Neural cell (in vitro differentiated cells): ENCODE data around the gene PRELP. TPM values are rescaled to one million over a fixed set of nuclear protein-coding genes. Genes with fewer than 3 reads are reported as not detected.

Source experiments
- H2AFZ ChIP-seq: fragments of 200-600, 300-800 bp; sonication (generic), shearing (Covaris generic); 2 replicates; pipeline ENCODE4 v1.6.0; 2014; ENCODE audit warnings: low read depth, mild to moderate bottlenecking, antibody characterized with exemption, low read length, moderate library complexity
- H3F3A ChIP-seq: fragments of 200-600 bp; shearing (Covaris generic); 2 replicates; pipeline ENCODE4 v1.6.1; 2016; ENCODE audit warnings: mild to moderate bottlenecking, moderate library complexity, mixed read lengths, antibody characterized with exemption, low read length; ENCODE audit not compliant: insufficient read depth, poor library complexity, severe bottlenecking
- H3K27ac ChIP-seq: fragments of 200-600, 300-800 bp; sonication (generic), shearing (Covaris generic); 2 replicates; pipeline ENCODE4 v1.5.1; 2014; ENCODE audit warnings: mild to moderate bottlenecking, low read length, moderate library complexity
- H3K27me3 ChIP-seq: fragments of 300-800, 200-600 bp; sonication (generic), shearing (Covaris generic); 2 replicates; pipeline ENCODE4 v1.6.0; 2014; ENCODE audit warnings: mild to moderate bottlenecking, low read depth, low read length, moderate library complexity; ENCODE audit not compliant: insufficient read depth
- H3K36me3 ChIP-seq: fragments of 300-800, 200-600 bp; sonication (generic), shearing (Covaris generic); 2 replicates; pipeline ENCODE4 v1.5.1; 2014; ENCODE audit warnings: mild to moderate bottlenecking, antibody characterized with exemption, low read length, moderate library complexity; ENCODE audit not compliant: insufficient read depth
- H3K4me2 ChIP-seq: fragments of 300-800, 200-600 bp; sonication (generic), shearing (Covaris generic); 2 replicates; pipeline ENCODE4 v1.6.0; 2014; ENCODE audit warnings: mild to moderate bottlenecking, low read length
- H3K4me3 ChIP-seq: fragments of 300-800, 200-600 bp; sonication (generic), shearing (Covaris generic); 2 replicates; pipeline ENCODE4 v1.5.1; 2014; ENCODE audit warnings: mild to moderate bottlenecking, low read length, moderate library complexity
- H3K79me2 ChIP-seq: fragments of 200-600 bp; shearing (Covaris generic); replicated peaks from 2 replicates; pipeline ENCODE4 v1.6.0; 2014; ENCODE audit warnings: mild to moderate bottlenecking, low read length, moderate library complexity; ENCODE audit not compliant: insufficient read depth
- H3K9ac ChIP-seq: fragments of 300-800, 200-600 bp; sonication (generic), shearing (Covaris generic); 2 replicates; pipeline ENCODE4 v1.6.1; 2016; ENCODE audit warnings: mild to moderate bottlenecking, low read length, mixed read lengths
- H3K9me2 ChIP-seq: fragments of 200-600 bp; shearing (Covaris generic); 2 replicates; pipeline ENCODE4 v1.6.1; 2016; ENCODE audit warnings: mild to moderate bottlenecking, low read length, mixed read lengths; ENCODE audit not compliant: insufficient read depth
- H3K9me3 ChIP-seq: fragments of 200-600, 300-800 bp; sonication (generic), shearing (Covaris generic); 2 replicates; pipeline ENCODE4 v1.6.1; 2016; ENCODE audit warnings: mild to moderate bottlenecking, mixed run types, low read length, moderate library complexity, mixed read lengths
- H4K20me1 ChIP-seq: fragments of 200-600 bp; shearing (Covaris generic); 2 replicates; pipeline ENCODE4 v1.6.1; 2016; ENCODE audit warnings: mild to moderate bottlenecking, mixed run types; ENCODE audit not compliant: insufficient read depth
- CTCF ChIP-seq: fragments of 450-650 bp; IDR thresholded peaks from 2 replicates; pipeline ENCODE4 v1.5.1; 2014; ENCODE audit warnings: antibody characterized with exemption, mild to moderate bottlenecking, moderate library complexity; ENCODE audit not compliant: poor library complexity, severe bottlenecking
- EP300 ChIP-seq: fragments of 450-650 bp; conservative IDR thresholded peaks from 2 replicates; pipeline ENCODE4 v1.6.1; 2014; ENCODE audit warnings: antibody characterized with exemption, mild to moderate bottlenecking, moderate library complexity; ENCODE audit not compliant: poor library complexity, severe bottlenecking
- EZH2 ChIP-seq: fragments of 200-600, 300-800 bp; shearing (Covaris generic), sonication (generic); IDR thresholded peaks from 2 replicates; pipeline ENCODE4 v1.6.1; 2014; ENCODE audit warnings: antibody characterized with exemption, low read length, borderline replicate concordance, mild to moderate bottlenecking; ENCODE audit not compliant: insufficient read depth, poor library complexity, severe bottlenecking
- MXI1 ChIP-seq: fragments of 450-650 bp; conservative IDR thresholded peaks from 2 replicates; pipeline ENCODE4 v1.6.1; 2014; ENCODE audit warnings: antibody characterized with exemption, mild to moderate bottlenecking; ENCODE audit not compliant: poor library complexity, severe bottlenecking
- POLR2AphosphoS5 ChIP-seq: IDR thresholded peaks from 2 replicates; pipeline ENCODE4 v1.6.1; 2012
- RAD21 ChIP-seq: fragments of 450-650 bp; conservative IDR thresholded peaks from 2 replicates; pipeline ENCODE4 v1.6.1; 2014; ENCODE audit warnings: antibody characterized with exemption, mild to moderate bottlenecking, moderate library complexity
- SMC3 ChIP-seq: fragments of 450-650 bp; conservative IDR thresholded peaks from 2 replicates; pipeline ENCODE4 v1.6.1; 2014; ENCODE audit warnings: antibody characterized with exemption, mild to moderate bottlenecking, moderate library complexity; ENCODE audit not compliant: poor library complexity
- TAF1 ChIP-seq: IDR thresholded peaks from 2 replicates; pipeline ENCODE4 v1.6.1; 2012; ENCODE audit warnings: low read depth
- polyA plus RNA-seq: library from polyadenylated mRNA; depleted of rRNA; stranded (reverse); fragments of >200 nt; gene quantifications from 2 replicates; pipeline ENCODE4 v1.2.3, GENCODE V29; 2014
- TF ChIP-seq, protein P1 (sequence below): IDR thresholded peaks from 2 replicates; pipeline ENCODE4 v1.6.1; 2012; ENCODE audit warnings: borderline replicate concordance

The PRELP gene
- polyA plus RNA-seq, 1 donor from 2014 or later, result not detected

- no peak overlapping the region for H2AFZ ChIP-seq
- no peak overlapping the region for H3K9ac ChIP-seq
- no peaks in the 10 kb centered on the region for H3K27me3 ChIP-seq
- H3K4me3 ChIP-seq, result no peak overlapping the region
- no peaks in the 10 kb centered on the region for H3K9me2 ChIP-seq
- TF ChIP-seq POLR2AphosphoS5, result no peak
- TF ChIP-seq, protein P1, sequence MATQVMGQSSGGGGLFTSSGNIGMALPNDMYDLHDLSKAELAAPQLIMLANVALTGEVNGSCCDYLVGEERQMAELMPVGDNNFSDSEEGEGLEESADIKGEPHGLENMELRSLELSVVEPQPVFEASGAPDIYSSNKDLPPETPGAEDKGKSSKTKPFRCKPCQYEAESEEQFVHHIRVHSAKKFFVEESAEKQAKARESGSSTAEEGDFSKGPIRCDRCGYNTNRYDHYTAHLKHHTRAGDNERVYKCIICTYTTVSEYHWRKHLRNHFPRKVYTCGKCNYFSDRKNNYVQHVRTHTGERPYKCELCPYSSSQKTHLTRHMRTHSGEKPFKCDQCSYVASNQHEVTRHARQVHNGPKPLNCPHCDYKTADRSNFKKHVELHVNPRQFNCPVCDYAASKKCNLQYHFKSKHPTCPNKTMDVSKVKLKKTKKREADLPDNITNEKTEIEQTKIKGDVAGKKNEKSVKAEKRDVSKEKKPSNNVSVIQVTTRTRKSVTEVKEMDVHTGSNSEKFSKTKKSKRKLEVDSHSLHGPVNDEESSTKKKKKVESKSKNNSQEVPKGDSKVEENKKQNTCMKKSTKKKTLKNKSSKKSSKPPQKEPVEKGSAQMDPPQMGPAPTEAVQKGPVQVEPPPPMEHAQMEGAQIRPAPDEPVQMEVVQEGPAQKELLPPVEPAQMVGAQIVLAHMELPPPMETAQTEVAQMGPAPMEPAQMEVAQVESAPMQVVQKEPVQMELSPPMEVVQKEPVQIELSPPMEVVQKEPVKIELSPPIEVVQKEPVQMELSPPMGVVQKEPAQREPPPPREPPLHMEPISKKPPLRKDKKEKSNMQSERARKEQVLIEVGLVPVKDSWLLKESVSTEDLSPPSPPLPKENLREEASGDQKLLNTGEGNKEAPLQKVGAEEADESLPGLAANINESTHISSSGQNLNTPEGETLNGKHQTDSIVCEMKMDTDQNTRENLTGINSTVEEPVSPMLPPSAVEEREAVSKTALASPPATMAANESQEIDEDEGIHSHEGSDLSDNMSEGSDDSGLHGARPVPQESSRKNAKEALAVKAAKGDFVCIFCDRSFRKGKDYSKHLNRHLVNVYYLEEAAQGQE, result no peak
- no peak for TF ChIP-seq EP300
- TF ChIP-seq EZH2, result no peak
- TF ChIP-seq SMC3, result no peak
- TF ChIP-seq RAD21, result no peak
- TF ChIP-seq CTCF, result no peak
- no peak for TF ChIP-seq MXI1
- TF ChIP-seq TAF1, result no peak
- H3K27ac ChIP-seq, result no peak overlapping the region
- no peaks in the 10 kb centered on the region for H3K36me3 ChIP-seq
- H3K79me2 ChIP-seq, result no peaks in the 10 kb centered on the region
- H3F3A ChIP-seq, result no peaks in the 10 kb centered on the region
- no peaks in the 10 kb centered on the region for H4K20me1 ChIP-seq
- H3K4me2 ChIP-seq, result no peak overlapping the region
- H3K9me3 ChIP-seq, result no peaks in the 10 kb centered on the region
Observed at GRCh38 chr1:203505526-203506204, 30.1 kb downstream of the PRELP start.

GRCh38 chr1:203506858-203507626 lies 31.4 kb downstream of the PRELP start:
- Histone ChIP-seq H3K9me3 (no peaks in the 10 kb centered on the region), H3K4me3 (no peak overlapping the region), H3K27ac (peak overlapping the region; percentile 38), H3K9me2 (no peaks in the 10 kb centered on the region), H3K9ac (peak overlapping the region; percentile 28), H3K36me3 (no peaks in the 10 kb centered on the region), H3K27me3 (no peaks in the 10 kb centered on the region), H4K20me1 (no peaks in the 10 kb centered on the region), H3K79me2 (no peaks in the 10 kb centered on the region), H3K4me2 (no peak overlapping the region), H2AFZ (no peak overlapping the region), H3F3A (no peaks in the 10 kb centered on the region)
- TF ChIP-seq EZH2 (no peak), RAD21 (no peak), SMC3 (no peak), TAF1 (no peak), CTCF (no peak)
- TF ChIP-seq, protein P1, result no peak
